Measurements from ENCODE around the gene SERPING1.

The SERPING1 gene

GRCh38 chr11:57601297-57601696 lies 3.8 kb downstream of the SERPING1 start:
- no peak for ATAC-seq (ENCODE audit: low read depth)
- Histone ChIP-seq H3K4me3 (ENCODE audit: severe bottlenecking) (no peak overlapping the region), H3K27me3 (ENCODE audit: insufficient read depth, poor library complexity, severe bottlenecking) (no peaks in the 10 kb centered on the region), H3K36me3 (ENCODE audit: low read depth) (no peaks in the 10 kb centered on the region), H3K27ac (ENCODE audit: poor library complexity, severe bottlenecking) (no peak overlapping the region), H3K4me1 (ENCODE audit: insufficient read depth, poor library complexity, severe bottlenecking) (no peaks in the 10 kb centered on the region), H3K9me3 (ENCODE audit: severe bottlenecking) (no peaks in the 10 kb centered on the region)
- no peak for TF ChIP-seq CTCF (IDR thresholded peaks at IDR 0.05; ENCODE audit: poor library complexity, severe bottlenecking)
- no peak for DNase-seq (ENCODE audit: low spot score)

- Histone ChIP-seq H3K9me3 (ENCODE audit: severe bottlenecking) (no peaks in the 10 kb centered on the region), H3K36me3 (ENCODE audit: low read depth) (no peaks in the 10 kb centered on the region), H3K27ac (ENCODE audit: poor library complexity, severe bottlenecking) (no peak overlapping the region), H3K4me1 (ENCODE audit: insufficient read depth, poor library complexity, severe bottlenecking) (no peaks in the 10 kb centered on the region), H3K4me3 (ENCODE audit: severe bottlenecking) (no peak overlapping the region), H3K27me3 (ENCODE audit: insufficient read depth, poor library complexity, severe bottlenecking) (peaks cover 5% of the 10 kb centered on the region)
- DNase-seq (ENCODE audit: low spot score) (no peak), ATAC-seq (ENCODE audit: low read depth) (no peak)
- no peak for TF ChIP-seq CTCF (IDR thresholded peaks at IDR 0.05; ENCODE audit: poor library complexity, severe bottlenecking)
These were observed 7.0 kb downstream of the SERPING1 start for GRCh38 chr11:57604296-57605027.

GRCh38 chr11:57605028-57605420 lies 7.5 kb downstream of the SERPING1 start:
- peaks cover 5% of the 10 kb centered on the region for H3K27me3 ChIP-seq (ENCODE audit: insufficient read depth, poor library complexity, severe bottlenecking)
- no peak overlapping the region for H3K27ac ChIP-seq (ENCODE audit: poor library complexity, severe bottlenecking)
- no peak for TF ChIP-seq CTCF (IDR thresholded peaks at IDR 0.05; ENCODE audit: poor library complexity, severe bottlenecking)
- no peaks in the 10 kb centered on the region for H3K4me1 ChIP-seq (ENCODE audit: insufficient read depth, poor library complexity, severe bottlenecking)
- no peaks in the 10 kb centered on the region for H3K9me3 ChIP-seq (ENCODE audit: severe bottlenecking)
- no peaks in the 10 kb centered on the region for H3K36me3 ChIP-seq (ENCODE audit: low read depth)
- DNase-seq (ENCODE audit: low spot score) (no peak), ATAC-seq (ENCODE audit: low read depth) (no peak)
- H3K4me3 ChIP-seq (ENCODE audit: severe bottlenecking), result no peak overlapping the region

- H3K36me3 ChIP-seq (ENCODE audit: low read depth), result no peaks in the 10 kb centered on the region
- no peak overlapping the region for H3K4me3 ChIP-seq (ENCODE audit: severe bottlenecking)
- H3K27me3 ChIP-seq (ENCODE audit: insufficient read depth, poor library complexity, severe bottlenecking), result peaks cover 5% of the 10 kb centered on the region
- DNase-seq (ENCODE audit: low spot score) (no peak), ATAC-seq (ENCODE audit: low read depth) (no peak)
- no peaks in the 10 kb centered on the region for H3K9me3 ChIP-seq (ENCODE audit: severe bottlenecking)
- H3K27ac ChIP-seq (ENCODE audit: poor library complexity, severe bottlenecking), result no peak overlapping the region
- no peak for TF ChIP-seq CTCF (IDR thresholded peaks at IDR 0.05; ENCODE audit: poor library complexity, severe bottlenecking)
- no peaks in the 10 kb centered on the region for H3K4me1 ChIP-seq (ENCODE audit: insufficient read depth, poor library complexity, severe bottlenecking)
These were observed 12.7 kb downstream of the SERPING1 start for GRCh38 chr11:57610170-57610569.

DNA sequence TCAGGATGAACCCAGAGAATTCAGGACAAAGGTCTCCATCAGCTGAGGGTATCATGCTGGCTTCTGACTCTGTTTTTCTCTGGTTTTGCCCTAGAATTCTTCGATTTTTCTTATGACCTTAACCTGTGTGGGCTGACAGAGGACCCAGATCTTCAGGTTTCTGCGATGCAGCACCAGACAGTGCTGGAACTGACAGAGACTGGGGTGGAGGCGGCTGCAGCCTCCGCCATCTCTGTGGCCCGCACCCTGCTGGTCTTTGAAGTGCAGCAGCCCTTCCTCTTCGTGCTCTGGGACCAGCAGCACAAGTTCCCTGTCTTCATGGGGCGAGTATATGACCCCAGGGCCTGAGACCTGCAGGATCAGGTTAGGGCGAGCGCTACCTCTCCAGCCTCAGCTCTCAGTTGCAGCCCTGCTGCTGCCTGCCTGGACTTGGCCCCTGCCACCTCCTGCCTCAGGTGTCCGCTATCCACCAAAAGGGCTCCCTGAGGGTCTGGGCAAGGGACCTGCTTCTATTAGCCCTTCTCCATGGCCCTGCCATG lies 16.8 kb downstream of the SERPING1 start:
- Histone ChIP-seq H3K4me3 (ENCODE audit: severe bottlenecking) (no peak overlapping the region), H3K27me3 (ENCODE audit: insufficient read depth, poor library complexity, severe bottlenecking) (no peaks in the 10 kb centered on the region), H3K36me3 (ENCODE audit: low read depth) (no peaks in the 10 kb centered on the region), H3K4me1 (ENCODE audit: insufficient read depth, poor library complexity, severe bottlenecking) (peaks cover 3% of the 10 kb centered on the region), H3K9me3 (ENCODE audit: severe bottlenecking) (no peaks in the 10 kb centered on the region), H3K27ac (ENCODE audit: poor library complexity, severe bottlenecking) (no peak overlapping the region)
- no peak for DNase-seq (ENCODE audit: low spot score)
- TF ChIP-seq CTCF (IDR thresholded peaks at IDR 0.05; ENCODE audit: poor library complexity, severe bottlenecking), result no peak
- no peak for ATAC-seq (ENCODE audit: low read depth)

All from RWPE2 (cell line).